ENCODE data around the gene TMEM181.

- TF ChIP-seq POLR2AphosphoS5 (IDR thresholded peaks at IDR 0.05; ENCODE audit: low read depth, low read length) (peak; percentile 75), POLR2A (IDR thresholded peaks at IDR 0.05; ENCODE audit: low read depth, low read length) (peak; percentile 79)
Measured at GRCh38 chr6:158559895-158560835, at the start of gene TMEM181.
